Cardiac septum (tissue), 1 donor: ENCODE data around the gene KCNJ13. TPM values are rescaled to one million over a fixed set of nuclear protein-coding genes. Genes with fewer than 3 reads are reported as not detected.

ENCODE experiments used
- DNase-seq: peaks from one replicate; pipeline ENCODE4 v3.0.0-alpha.2; 2020; ENCODE audit warnings: low spot score
- intact Hi-C: fragments of 100-400 bp; cut with DNase I; formaldehyde crosslinking; loops from one replicate; pipeline ENCODE4 v1.14.0; 2022
- long read RNA-seq: library from polyadenylated mRNA; unstranded; transcript quantifications from one replicate; pipeline ENCODE4 v2.0.0, GENCODE V29; 2021
- total RNA-seq: library from RNA; stranded (reverse); fragmentation: NEBNext Ultra II Directional; extraction: Animal tissue kit (Norgen Biotek cat#: 25700); gene quantifications from one replicate; pipeline ENCODE4 v1.2.1, GENCODE V29; 2021
- donor health status: DM: no; HTN: no; CAD: no.

KCNJ13 gene
- not detected for total RNA-seq
- long read RNA-seq = 0 reads

DNA sequence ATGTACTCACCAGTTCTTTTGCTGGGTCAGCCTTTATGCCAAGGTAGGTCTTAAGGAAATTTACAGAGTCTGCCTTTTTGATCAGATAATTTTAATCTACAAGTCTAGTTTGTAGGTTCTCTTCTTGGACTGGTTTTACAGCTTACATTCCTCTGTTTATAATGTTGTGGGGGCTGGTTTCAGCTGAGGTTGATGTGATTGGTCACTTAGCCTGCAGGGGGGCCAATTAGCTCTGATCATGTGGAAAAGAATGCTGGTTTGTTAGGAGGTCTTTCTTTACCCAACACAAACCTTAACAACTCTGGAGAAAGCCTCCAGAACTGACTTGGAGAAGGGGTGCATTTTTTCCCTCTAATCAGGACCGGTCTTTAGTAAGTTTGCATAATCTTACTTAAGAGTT, at the start of gene KCNJ13:
KCNJ13 (minus strand) TSS at position 131 of the 400 bp plus-strand sequence. CDS start 5,203 bp downstream, outside the sequence.
- intact Hi-C loops = no loop called here
- DNase-seq = no peak

DNA sequence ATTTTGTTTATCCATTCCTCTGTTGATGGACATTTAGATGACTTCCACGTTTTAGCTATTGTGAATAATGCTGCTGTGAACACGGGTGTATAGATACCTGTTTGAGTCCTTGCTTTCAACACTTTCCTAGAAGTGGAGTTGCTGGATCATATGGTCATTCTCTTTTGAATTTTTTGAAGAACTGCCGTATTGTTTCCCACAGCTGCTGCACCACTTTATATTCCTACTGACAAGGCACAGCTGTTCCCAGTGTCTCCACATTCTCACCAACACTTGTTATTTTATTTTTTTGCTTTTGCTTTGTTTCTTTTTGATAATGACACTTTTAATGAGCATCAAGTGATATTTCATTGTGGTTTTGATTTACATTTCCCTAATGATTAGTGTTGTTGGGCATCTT, 41.4 kb upstream of the KCNJ13 start:
- intact Hi-C loops = no loop called here
- no peak for DNase-seq

DNA sequence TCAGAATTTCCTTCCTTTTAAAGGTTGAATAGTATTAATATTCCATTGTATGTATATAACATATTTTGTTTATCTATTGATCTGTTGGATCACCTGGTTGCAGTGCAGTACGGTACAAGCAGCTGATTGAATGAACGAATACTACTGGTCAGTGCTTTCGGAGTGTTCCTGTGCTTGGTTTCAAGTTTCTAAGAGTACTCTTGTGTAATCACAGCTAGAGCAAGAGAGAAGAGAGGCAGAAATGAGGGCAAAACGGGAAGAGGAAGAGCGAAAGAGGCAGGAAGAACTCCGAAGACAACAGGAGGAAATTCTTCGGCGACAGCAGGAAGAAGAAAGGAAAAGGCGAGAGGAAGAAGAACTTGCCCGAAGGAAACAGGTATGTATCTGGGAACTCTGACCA, 40.3 kb upstream of the KCNJ13 start:
- no peak for DNase-seq
- intact Hi-C loops = no loop called here

DNA sequence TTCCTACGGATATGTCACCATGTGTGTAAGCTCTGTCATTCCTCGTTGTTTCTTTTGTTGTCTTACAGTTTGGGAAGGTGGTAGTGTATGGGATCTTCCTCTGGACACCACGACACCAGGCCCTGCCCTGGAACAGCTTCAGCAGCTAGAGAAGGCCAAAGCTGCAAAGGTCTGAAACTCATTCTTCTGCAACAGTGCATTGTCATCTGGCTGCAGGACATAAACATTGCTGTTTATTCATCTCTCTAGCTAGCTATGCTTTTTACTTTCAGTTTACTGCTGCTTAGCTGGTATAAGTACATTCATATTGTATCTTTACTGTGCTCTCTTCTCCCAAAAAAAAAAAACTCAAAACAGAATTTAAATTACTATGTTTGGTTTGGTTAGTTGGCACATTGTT, 39.2 kb upstream of the KCNJ13 start:
- no peak for DNase-seq
- intact Hi-C loops = no loop called here

DNA sequence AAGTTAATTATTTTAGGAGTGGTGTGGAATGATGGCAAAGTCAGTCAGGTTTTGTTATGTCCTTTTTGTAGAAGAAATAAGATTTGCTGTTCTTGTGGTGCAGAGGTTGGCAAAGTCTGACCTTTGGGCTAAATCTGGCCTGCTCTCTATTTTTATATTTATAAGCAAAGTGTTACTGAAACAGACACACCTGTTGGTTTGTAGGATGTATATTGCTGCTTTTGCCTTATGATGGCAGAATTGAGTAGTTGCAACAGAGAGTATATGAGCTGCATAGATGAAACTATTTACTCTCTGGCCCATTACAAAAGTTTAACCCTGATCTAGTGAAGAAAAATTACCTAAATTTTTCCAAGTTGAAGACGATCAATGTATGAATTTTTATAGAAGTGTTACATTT, 34.1 kb upstream of the KCNJ13 start:
- intact Hi-C loops = no loop called here
- DNase-seq = no peak

DNA sequence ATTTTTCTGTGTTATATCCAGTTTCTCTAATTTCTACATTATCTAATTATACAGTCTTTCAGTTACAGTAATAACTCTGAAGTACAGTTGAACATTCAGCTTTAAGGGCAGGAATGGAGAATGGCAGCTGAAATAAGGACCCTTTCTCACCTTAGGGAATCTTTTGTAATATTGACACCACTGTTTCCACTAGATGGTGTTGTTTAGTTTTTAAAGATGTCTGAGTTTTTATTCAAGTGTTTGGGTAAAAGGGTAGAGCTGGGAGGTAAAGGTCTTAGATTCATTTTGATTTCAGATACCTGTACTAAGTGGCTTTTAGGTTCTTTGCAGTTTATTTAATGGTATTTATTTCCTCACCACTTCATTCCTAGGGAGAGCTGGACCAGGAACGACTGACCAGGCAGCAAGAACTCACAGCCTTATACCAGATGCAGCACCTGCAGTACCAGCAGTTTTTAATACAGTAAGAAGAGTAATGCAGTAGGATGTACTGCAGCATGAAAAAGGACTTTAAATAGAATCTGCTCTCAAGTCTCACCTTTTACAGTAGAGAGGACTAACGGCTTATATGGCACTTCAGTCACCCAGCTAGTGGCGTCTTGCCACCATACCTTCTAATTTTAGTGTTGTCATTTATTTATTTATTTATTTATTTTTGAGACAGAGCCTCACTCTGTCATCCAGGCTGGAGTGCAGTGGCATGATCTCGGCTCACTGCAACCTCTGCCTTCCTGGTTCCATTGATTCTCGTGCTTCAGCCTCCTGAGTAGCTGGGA, 33.2 kb upstream of the KCNJ13 start:
- no peak for DNase-seq
- intact Hi-C loops = no loop called here

DNA sequence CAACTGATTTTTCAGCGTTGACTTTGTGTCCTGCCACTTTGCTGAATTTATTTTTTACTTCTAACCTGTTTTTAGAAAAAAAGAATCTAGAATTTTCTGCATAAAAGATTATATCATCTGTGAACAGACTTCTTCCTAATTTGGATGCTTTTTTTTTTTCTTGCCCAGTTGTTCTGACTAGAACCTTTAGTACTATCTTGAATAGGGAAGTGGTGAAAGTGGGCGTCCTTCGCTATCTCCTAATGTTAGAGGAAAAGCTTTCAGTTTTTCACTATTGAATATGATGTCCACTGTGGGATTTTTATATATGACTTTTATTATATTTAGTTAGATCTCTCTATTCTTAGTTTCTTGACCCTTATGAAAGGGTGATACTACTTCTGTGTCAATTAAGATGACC, 25.7 kb upstream of the KCNJ13 start:
- intact Hi-C loops = no loop called here

DNA sequence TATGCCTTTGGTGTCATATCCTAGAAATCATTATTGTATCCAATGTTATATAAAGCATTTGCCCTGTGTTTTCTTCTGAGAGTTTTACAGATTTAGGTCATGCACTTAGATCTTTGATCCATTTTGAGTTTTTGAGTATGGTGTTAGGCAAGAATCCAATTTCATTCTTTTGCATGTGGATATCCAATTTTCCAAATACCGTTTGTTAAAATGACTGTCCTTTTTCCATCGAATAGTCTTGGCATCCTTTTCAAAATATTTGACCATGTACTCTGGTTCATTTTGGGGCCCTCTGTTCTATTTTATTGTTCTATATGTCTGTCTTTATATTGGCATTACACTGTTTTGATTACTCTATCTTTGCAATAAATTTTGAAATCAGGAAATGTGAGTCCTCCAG, 23.8 kb upstream of the KCNJ13 start:
- no peak for DNase-seq
- intact Hi-C loops = no loop called here

More for the DNA sequence above, 25.7 kb upstream of the KCNJ13 start:
- no peak for DNase-seq

DNA sequence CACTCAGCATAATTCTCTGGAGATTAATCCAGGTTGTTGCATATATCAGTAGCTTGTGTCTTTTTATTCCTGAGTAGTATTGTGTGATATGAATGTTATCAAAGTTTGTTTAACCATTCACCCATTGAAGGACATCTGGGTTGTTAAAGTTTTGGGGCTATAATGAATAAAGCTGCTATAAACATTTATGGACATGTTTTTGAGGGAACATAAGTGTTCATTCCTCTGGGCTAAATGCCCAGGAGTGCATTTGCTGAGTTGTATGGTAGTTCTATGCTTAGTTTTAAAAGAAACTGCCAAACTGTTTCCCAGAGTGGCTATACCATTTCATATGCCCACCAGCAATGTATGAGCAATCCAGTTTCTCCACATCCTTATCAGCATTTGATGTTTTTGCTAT, 21.8 kb upstream of the KCNJ13 start:
- intact Hi-C loops = no loop called here
- DNase-seq = no peak

DNA sequence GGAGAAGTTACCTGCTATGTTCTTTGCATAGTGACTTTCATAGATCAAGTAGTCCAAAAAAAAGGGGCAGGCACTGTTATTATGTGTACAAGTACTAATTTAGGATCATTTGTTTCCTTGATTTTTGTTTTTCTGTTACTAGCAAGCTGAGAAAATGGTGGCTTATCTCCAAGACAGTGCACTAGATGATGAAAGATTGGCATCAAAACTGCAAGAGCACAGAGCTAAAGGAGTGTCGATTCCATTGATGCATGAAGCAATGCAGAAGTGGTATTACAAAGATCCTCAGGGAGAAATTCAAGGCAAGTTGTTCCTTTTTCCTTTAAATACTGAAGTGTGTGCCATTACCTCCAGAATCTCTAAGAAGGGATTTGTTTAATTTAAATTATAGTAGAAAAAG, 19.6 kb upstream of the KCNJ13 start:
- no peak for DNase-seq
- intact Hi-C loops = no loop called here

DNA sequence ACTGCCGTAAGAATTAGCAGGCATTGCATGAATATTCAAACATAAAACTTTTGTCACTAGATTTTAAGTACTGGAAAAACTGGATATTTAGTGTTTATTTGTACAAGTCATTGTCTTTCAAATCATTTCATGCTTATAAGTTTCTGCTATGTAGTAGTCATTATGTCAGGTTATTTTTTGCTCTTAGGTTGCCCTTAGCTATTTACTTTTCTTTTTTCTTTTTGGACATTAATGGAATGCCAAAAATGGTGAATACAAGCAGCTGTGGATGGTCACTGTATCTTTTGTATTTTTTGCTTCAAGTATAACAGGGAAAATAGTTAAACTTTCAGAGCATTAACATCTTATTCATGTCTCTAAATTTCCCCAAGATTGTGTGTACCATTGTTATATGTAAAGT, 18.6 kb upstream of the KCNJ13 start:
- DNase-seq = no peak
- intact Hi-C loops = no loop called here

DNA sequence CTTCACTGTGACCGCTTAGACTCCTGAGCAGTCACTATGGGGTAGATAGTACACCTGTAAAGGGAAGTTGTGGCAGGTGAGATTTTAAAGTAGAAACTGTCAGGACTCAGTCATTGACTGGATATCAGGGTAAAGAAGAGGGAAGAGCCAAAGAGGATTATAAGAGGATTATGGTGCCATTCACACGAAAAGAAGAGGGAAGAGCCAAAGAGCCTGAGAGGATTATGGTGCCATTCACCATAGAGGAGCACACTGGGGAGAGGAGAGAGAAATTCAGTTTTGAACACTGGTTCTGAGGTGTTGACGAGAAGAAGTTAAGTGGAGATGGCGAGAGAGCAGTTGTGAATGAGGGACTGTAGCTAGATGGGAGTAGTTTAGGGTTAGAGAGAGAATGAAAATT, 16.9 kb upstream of the KCNJ13 start:
- intact Hi-C loops = no loop called here
- no peak for DNase-seq

DNA sequence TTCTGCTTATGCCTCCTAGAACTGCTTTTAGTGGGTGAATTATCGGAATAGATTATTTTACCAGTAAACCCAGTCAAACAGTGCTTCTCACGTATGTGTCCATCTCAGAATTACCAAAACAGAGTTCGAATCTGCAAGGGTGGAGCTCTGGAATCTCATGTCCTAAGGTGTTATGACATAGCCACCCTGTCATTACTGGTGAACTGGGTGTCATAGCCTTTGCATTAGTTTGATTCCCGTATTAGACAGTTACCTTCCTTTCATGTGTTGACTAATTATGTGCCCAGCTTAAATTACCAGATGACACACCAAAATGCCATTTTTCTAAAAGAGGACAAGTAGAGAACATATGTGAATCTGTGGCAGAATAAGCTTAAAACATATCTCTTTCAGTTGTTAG, 15.2 kb upstream of the KCNJ13 start:
- intact Hi-C loops = no loop called here
- no peak for DNase-seq

DNA sequence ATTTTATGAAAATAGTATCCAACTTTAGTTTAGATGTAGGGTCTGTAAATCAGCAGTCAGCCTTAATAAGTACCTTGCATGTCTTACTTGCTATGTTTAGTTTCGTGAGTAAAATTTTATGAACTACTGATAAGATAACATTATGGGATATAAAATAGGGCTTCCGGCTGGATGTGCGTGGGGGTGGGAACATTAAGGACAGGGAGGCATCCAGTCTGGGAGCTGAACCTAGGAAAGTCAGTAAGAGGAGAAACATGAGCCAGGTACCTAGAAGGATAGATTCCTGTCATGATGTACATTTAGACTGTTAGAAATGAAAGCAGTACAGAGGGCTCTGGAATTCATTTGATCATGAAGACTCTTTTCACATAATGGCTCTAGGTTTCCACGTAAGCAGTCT, 12.7 kb upstream of the KCNJ13 start:
- intact Hi-C loops = no loop called here

DNA sequence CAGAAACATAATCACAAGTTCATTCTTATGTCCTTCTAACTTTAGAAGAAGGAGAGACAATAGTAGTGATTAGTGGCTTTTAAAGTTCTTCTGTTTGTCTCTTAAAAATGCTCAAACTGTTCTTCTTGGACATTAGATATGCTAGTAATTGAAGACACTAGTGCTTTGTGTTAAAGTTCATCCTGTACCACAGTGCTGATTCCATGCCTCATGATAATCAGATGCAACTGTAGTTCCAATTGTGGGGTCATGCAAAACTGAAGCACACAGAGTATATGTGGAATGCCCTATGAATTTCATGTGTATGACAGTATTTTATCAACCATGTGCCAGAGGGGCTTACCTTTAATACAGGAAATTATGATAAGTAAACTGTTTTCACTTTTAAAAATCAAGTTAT, 11.4 kb upstream of the KCNJ13 start:
- intact Hi-C loops = no loop called here
- DNase-seq = no peak

More for the DNA sequence above, 12.7 kb upstream of the KCNJ13 start:
- no peak for DNase-seq

DNA sequence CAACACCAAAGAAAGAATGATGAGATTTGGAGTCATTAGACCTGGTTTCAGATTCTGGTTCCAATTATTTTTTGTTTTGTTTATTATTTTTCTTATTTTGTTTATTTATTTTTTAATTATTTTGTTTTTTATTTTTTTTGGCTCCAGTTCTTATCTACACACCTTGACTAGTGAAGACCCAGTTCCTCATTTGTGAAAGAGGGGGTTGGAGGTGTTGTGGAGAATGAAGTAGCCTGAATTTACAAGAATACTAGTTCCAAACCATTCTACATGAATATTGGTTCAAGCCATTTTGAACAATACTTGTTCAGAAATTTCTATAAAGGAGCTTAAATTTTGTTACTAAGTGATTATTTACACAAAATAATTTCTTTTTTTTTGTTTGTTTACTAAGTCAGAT, 6.9 kb upstream of the KCNJ13 start:
- intact Hi-C loops = no loop called here
- DNase-seq = no peak

DNA sequence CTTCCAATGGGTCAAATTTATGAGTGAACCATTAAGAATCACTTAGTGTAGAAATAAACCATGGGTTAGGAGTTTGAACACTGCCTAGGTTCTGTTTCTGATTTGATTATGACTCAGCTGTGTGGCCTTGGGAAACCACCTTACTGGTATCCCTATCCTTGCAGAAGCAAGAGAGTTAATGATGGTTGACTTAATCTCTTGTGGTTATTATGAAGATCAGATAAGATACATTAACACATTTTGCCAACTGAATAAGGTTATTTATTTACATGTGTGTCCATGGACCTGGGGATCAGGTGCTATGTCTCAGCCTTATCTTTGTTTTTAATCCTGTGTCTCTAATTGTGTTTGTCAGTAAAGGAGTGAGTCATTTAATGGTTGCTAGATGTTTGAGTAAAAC, 5.4 kb upstream of the KCNJ13 start:
- no peak for DNase-seq
- intact Hi-C loops = no loop called here

DNA sequence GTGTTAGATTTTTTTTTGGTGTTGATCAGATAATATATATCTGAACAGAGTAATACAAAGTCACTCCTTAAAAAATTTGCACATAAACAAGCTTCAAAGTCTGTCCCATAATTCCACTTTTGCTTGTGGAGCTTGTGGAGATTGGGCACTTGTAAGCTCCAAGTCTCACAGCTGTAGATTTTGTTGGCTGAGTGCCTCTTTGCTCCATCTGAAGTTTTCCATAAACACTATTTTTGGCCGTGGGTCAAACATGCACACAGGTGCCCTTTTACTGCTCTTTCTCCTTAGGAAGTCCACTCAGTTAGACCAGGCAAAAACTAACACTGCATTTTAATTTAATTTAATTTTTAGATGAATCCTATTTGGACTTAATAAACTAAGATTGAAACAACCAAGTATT, 3.6 kb upstream of the KCNJ13 start:
- intact Hi-C loops = no loop called here
- no peak for DNase-seq

DNA sequence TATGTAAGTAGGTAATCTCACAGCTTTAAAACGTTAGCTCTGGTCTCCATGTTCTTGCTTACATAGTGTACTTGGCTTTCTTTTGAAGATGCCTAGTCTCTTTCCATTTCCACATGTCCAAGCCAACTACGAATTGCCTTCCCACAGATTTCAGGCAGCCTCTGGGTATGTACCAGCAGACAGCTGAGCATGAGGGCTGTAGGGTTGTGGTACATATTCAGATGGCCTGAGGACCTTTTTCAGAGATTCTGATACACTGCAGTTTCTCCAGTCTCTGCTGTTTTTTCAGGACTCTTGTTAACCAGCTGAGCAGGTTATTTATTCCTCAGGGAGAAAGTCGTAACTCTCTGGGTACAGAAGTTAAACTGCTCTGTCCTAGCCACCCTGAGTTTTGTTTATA, 3.1 kb upstream of the KCNJ13 start:
- no peak for DNase-seq
- intact Hi-C loops = no loop called here

DNA sequence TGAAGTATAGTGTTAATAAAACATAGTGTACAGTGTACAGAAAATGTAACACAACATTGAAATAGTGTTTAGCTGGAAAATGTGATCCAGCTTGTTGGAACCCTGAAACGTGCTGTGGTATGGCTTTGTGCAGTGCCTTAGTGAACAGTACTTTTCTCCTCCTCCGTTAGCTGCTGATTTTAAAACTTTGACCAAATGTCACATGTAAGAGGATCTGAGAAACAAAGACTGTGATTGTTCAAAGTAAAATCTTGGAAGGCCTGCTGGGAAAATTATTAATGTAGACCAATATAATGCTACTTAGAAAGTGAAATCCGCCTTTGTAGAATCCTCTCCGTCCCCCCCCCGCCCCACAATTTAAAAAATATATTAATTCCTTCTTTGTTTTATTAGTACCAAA, 911 bp upstream of the KCNJ13 start:
- intact Hi-C loops = no loop called here
- DNase-seq = no peak

DNA sequence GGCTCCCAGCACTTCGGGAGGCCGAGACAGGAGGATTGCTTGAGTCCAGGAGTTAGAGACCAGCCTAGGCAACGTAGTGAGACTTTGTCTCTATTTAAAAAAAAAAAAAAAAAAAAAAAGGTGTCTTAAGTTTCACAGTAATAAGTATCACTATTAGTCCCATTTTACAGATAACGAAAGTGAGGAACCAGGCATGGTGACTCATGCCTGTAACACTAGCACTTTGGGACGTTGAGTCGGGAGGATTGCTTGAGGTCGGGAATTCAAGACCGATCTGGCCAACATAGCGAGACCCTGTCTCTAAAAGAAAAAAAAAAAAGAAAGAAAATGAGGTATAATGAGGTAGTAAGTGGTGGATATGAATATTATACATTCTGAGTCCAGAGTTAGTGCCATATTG, 2.5 kb downstream of the KCNJ13 start:
- intact Hi-C loops = no loop called here
- no peak for DNase-seq

DNA sequence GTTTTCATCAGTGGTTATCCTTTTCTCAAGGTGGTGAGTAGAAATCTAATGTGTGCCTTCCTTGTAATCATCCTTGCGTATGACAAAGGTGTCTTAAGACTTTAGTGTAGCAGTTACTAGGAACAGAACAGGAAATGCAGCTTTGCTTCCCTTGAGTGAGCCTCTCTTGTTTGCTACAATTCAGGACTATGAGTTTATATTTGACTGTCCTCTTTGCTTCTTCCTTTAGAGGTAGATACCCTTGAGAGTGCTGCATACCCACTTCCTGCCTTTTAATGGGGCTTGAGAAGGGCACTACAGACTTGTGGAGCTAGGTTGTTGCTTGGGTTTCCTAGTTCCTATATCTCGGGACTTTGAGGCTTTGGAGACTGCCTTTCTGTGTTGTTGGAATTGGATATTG, 3.8 kb downstream of the KCNJ13 start:
- DNase-seq = no peak
- intact Hi-C loops = no loop called here
